ENCODE measurements around the gene BTBD18. TPM values are rescaled to one million over a fixed set of nuclear protein-coding genes. Genes with fewer than 3 reads are reported as not detected.

The BTBD18 gene
- total and polyA plus RNA-seq, 2 donors (not counting 1 experiment from before 2014, with no cell fraction given): not detected

GRCh38 chr11:57746920-57747319 is 4.7 kb downstream of the BTBD18 start:
- Histone ChIP-seq H3K9ac (ENCODE audit: insufficient read depth, low read length) (no peak overlapping the region), H3K79me2 (ENCODE audit: control insufficient read depth, insufficient read depth, low read length) (peaks cover 13% of the 10 kb centered on the region), H3K4me2 (ENCODE audit: extremely low read depth, insufficient read depth, low read length) (no peak overlapping the region), H3K27me3 (ENCODE audit: control insufficient read depth, insufficient read depth, low read length) (no peaks in the 10 kb centered on the region), H3K4me3 (replicated peaks in 1 of 4; ENCODE audit: control extremely low read depth in 1 of 4, insufficient read depth in 1 of 4, low read depth in 3 of 4, low read length in 4 of 4) (no peak overlapping the region), H3K9me3 (ENCODE audit: control insufficient read depth, insufficient read depth, low read depth, low read length) (no peaks in the 10 kb centered on the region), H2AFZ (ENCODE audit: low read length) (no peak overlapping the region), H3K36me3 (ENCODE audit: control insufficient read depth, insufficient read depth, low read length) (peaks cover 10% of the 10 kb centered on the region), H3K4me1 (ENCODE audit: control insufficient read depth, extremely low read depth, insufficient read depth, low read length) (peaks cover 3% of the 10 kb centered on the region), H4K20me1 (ENCODE audit: control insufficient read depth, extremely low read depth, insufficient read depth, low read length) (no peaks in the 10 kb centered on the region), H3K27ac (ENCODE audit: insufficient read depth, low read length) (no peak overlapping the region)
- DNase-seq (ENCODE audit: low read depth in 2 of 2): no peak
- no peak for TF ChIP-seq EZH2 (IDR thresholded peaks at IDR 0.05; ENCODE audit: low read length, missing control alignments)
- TF ChIP-seq, protein P1, sequence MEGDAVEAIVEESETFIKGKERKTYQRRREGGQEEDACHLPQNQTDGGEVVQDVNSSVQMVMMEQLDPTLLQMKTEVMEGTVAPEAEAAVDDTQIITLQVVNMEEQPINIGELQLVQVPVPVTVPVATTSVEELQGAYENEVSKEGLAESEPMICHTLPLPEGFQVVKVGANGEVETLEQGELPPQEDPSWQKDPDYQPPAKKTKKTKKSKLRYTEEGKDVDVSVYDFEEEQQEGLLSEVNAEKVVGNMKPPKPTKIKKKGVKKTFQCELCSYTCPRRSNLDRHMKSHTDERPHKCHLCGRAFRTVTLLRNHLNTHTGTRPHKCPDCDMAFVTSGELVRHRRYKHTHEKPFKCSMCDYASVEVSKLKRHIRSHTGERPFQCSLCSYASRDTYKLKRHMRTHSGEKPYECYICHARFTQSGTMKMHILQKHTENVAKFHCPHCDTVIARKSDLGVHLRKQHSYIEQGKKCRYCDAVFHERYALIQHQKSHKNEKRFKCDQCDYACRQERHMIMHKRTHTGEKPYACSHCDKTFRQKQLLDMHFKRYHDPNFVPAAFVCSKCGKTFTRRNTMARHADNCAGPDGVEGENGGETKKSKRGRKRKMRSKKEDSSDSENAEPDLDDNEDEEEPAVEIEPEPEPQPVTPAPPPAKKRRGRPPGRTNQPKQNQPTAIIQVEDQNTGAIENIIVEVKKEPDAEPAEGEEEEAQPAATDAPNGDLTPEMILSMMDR (conservative IDR thresholded peaks at IDR 0.05 in 1 of 2, IDR thresholded peaks at IDR 0.05 in 1 of 2; ENCODE audit: low read depth in 1 of 2, low read length in 2 of 2): no peak

- Histone ChIP-seq H3K4me2 (ENCODE audit: extremely low read depth, insufficient read depth, low read length) (no peak overlapping the region), H3K9me3 (ENCODE audit: control insufficient read depth, insufficient read depth, low read depth, low read length) (no peaks in the 10 kb centered on the region), H3K27me3 (ENCODE audit: control insufficient read depth, insufficient read depth, low read length) (no peaks in the 10 kb centered on the region), H4K20me1 (ENCODE audit: control insufficient read depth, extremely low read depth, insufficient read depth, low read length) (no peaks in the 10 kb centered on the region), H3K79me2 (ENCODE audit: control insufficient read depth, insufficient read depth, low read length) (peaks cover 15% of the 10 kb centered on the region), H3K4me1 (ENCODE audit: control insufficient read depth, extremely low read depth, insufficient read depth, low read length) (peaks cover 3% of the 10 kb centered on the region), H3K36me3 (ENCODE audit: control insufficient read depth, insufficient read depth, low read length) (peaks cover 10% of the 10 kb centered on the region), H3K4me3 (replicated peaks in 1 of 4; ENCODE audit: control extremely low read depth in 1 of 4, insufficient read depth in 1 of 4, low read depth in 3 of 4, low read length in 4 of 4) (no peak overlapping the region), H2AFZ (ENCODE audit: low read length) (no peak overlapping the region), H3K9ac (ENCODE audit: insufficient read depth, low read length) (no peak overlapping the region), H3K27ac (ENCODE audit: insufficient read depth, low read length) (no peak overlapping the region)
- no peak for DNase-seq (ENCODE audit: low read depth in 2 of 2)
- TF ChIP-seq, protein P1 (conservative IDR thresholded peaks at IDR 0.05 in 1 of 2, IDR thresholded peaks at IDR 0.05 in 1 of 2; ENCODE audit: low read depth in 1 of 2, low read length in 2 of 2): no peak
- no peak for TF ChIP-seq EZH2 (IDR thresholded peaks at IDR 0.05; ENCODE audit: low read length, missing control alignments)
Measured at GRCh38 chr11:57745206-57745605, 6.4 kb downstream of the BTBD18 start.

- DNase-seq (ENCODE audit: low read depth in 2 of 2): no peak
- peaks cover 15% of the 10 kb centered on the region for H3K79me2 ChIP-seq (ENCODE audit: control insufficient read depth, insufficient read depth, low read length)
- TF ChIP-seq, protein P1 (conservative IDR thresholded peaks at IDR 0.05 in 1 of 2, IDR thresholded peaks at IDR 0.05 in 1 of 2; ENCODE audit: low read depth in 1 of 2, low read length in 2 of 2): no peak
- TF ChIP-seq EZH2 (IDR thresholded peaks at IDR 0.05; ENCODE audit: low read length, missing control alignments): no peak
- H3K9me3 ChIP-seq (ENCODE audit: control insufficient read depth, insufficient read depth, low read depth, low read length): no peaks in the 10 kb centered on the region
- H3K4me2 ChIP-seq (ENCODE audit: extremely low read depth, insufficient read depth, low read length): no peak overlapping the region
- H3K27me3 ChIP-seq (ENCODE audit: control insufficient read depth, insufficient read depth, low read length): no peaks in the 10 kb centered on the region
- H3K4me1 ChIP-seq (ENCODE audit: control insufficient read depth, extremely low read depth, insufficient read depth, low read length): peaks cover 3% of the 10 kb centered on the region
- H4K20me1 ChIP-seq (ENCODE audit: control insufficient read depth, extremely low read depth, insufficient read depth, low read length): no peaks in the 10 kb centered on the region
- H3K9ac ChIP-seq (ENCODE audit: insufficient read depth, low read length): no peak overlapping the region
- H3K4me3 ChIP-seq (replicated peaks in 1 of 4; ENCODE audit: control extremely low read depth in 1 of 4, insufficient read depth in 1 of 4, low read depth in 3 of 4, low read length in 4 of 4): no peak overlapping the region
- peaks cover 10% of the 10 kb centered on the region for H3K36me3 ChIP-seq (ENCODE audit: control insufficient read depth, insufficient read depth, low read length)
- H3K27ac ChIP-seq (ENCODE audit: insufficient read depth, low read length): no peak overlapping the region
- no peak overlapping the region for H2AFZ ChIP-seq (ENCODE audit: low read length)
Measured at GRCh38 chr11:57744357-57744756, 7.3 kb downstream of the BTBD18 start.

All from fibroblast of lung (primary cell).